Keratinocyte (primary cell): ENCODE data around the gene MRPL40.

Experiments
- CTCF ChIP-seq, 3 experiments: IDR thresholded peaks in 1 of 3; conservative IDR thresholded peaks in 1 of 3; optimal IDR thresholded peaks in 1 of 3; 2 replicates in 2 of 3; 3 replicates in 1 of 3; pipeline versions ENCODE3 to v1.5.1; 2011; ENCODE audit warnings: low read length in 3 of 3, mild to moderate bottlenecking in 3 of 3, moderate library complexity in 2 of 3, control low read depth in 1 of 3, inconsistent platforms in 1 of 3; ENCODE audit not compliant: insufficient read depth in 2 of 3; ENCODE audit errors: extremely low read depth in 1 of 3
- EZH2 ChIP-seq: IDR thresholded peaks from one replicate; pipeline ENCODE4 v1.6.1; 2012; ENCODE audit warnings: inconsistent platforms, mild to moderate bottlenecking, low read length, moderate library complexity

- TF ChIP-seq EZH2 (no peak), CTCF (optimal IDR thresholded peaks at IDR 0.05 in 1 of 3, IDR thresholded peaks at IDR 0.05 in 1 of 3, conservative IDR thresholded peaks at IDR 0.05 in 1 of 3; ENCODE audit: extremely low read depth in 1 of 3, insufficient read depth in 2 of 3, low read length in 3 of 3) (no peak)
Observed at GRCh38 chr22:19401483-19401882, 30.9 kb upstream of the MRPL40 start.
